Activated CD8-positive, alpha-beta memory T cell treated with anti-CD3 and anti-CD28 coated beads for 36 hours (primary cell): ENCODE results near the gene IGF1. TPM values are rescaled to one million over a fixed set of nuclear protein-coding genes. Genes with fewer than 3 reads are reported as not detected.

Experiments used
- CTCF ChIA-PET: fragments of 350-600 bp; sonication (Branson Sonifier 250); formaldehyde crosslinking; loops from one replicate; lab custom pipeline; 2021; ENCODE audit warnings: antibody characterized with exemption; lab: Charles Lee
- POLR2A ChIA-PET: fragments of 350-600 bp; sonication (Branson Sonifier 250); formaldehyde crosslinking; loops from one replicate; lab custom pipeline; 2021; ENCODE audit warnings: antibody characterized with exemption; lab: Charles Lee
- total RNA-seq, 2 experiments: library from RNA; stranded (reverse); gene quantifications; one replicate each; pipeline ENCODE4 v1.2.3, GENCODE V29; 2021

IGF1 gene
- under 1 TPM; 0.78 to 0.80 TPM for total RNA-seq

- ChIA-PET CTCF (no interaction called here), POLR2A (no interaction called here)
These were observed at the start of gene IGF1 for GRCh38 chr12:102480406-102480805. Gene IGF1, minus strand, starts transcription at chr12:102480563. Its CDS starts 182 bp downstream, at chr12:102480381.

GRCh38 chr12:102528111-102528510, 47.7 kb upstream of the IGF1 start:
- CTCF ChIA-PET: interaction anchor here (0.6 kb wide), 1 partner anchor 14 kb away, joined by 4 read pairs; no protein-coding TSS in a partner anchor
- POLR2A ChIA-PET: no interaction called here

GRCh38 chr12:102527171-102527720, 46.9 kb upstream of the IGF1 start:
- ChIA-PET POLR2A (no interaction called here), CTCF (no interaction called here)

GRCh38 chr12:102526656-102527055, 46.3 kb upstream of the IGF1 start:
- ChIA-PET CTCF (no interaction called here), POLR2A (no interaction called here)

- ChIA-PET POLR2A (no interaction called here), CTCF (no interaction called here)
These were observed 42.4 kb upstream of the IGF1 start for GRCh38 chr12:102522768-102523167.

- ChIA-PET POLR2A (no interaction called here), CTCF (no interaction called here)
These were observed 41.4 kb upstream of the IGF1 start for GRCh38 chr12:102521662-102522277.

- CTCF ChIA-PET: no interaction called here
These were observed 38.5 kb upstream of the IGF1 start for GRCh38 chr12:102518871-102519270.

GRCh38 chr12:102514696-102515095, 34.3 kb upstream of the IGF1 start:
- ChIA-PET POLR2A (no interaction called here), CTCF (no interaction called here)

More at GRCh38 chr12:102518871-102519270, 38.5 kb upstream of the IGF1 start:
- POLR2A ChIA-PET: no interaction called here

GRCh38 chr12:102513739-102514138, 33.4 kb upstream of the IGF1 start:
- POLR2A ChIA-PET: no interaction called here
- CTCF ChIA-PET: no interaction called here

- POLR2A ChIA-PET: no interaction called here
- CTCF ChIA-PET: no interaction called here
These were observed 32.9 kb upstream of the IGF1 start for GRCh38 chr12:102513272-102513671.

GRCh38 chr12:102512523-102512922, 32.2 kb upstream of the IGF1 start:
- POLR2A ChIA-PET: no interaction called here
- CTCF ChIA-PET: no interaction called here

GRCh38 chr12:102511575-102511974, 31.2 kb upstream of the IGF1 start:
- ChIA-PET POLR2A (no interaction called here), CTCF (no interaction called here)

GRCh38 chr12:102510463-102510862, 30.1 kb upstream of the IGF1 start:
- ChIA-PET CTCF (no interaction called here), POLR2A (no interaction called here)

GRCh38 chr12:102510031-102510430, 29.7 kb upstream of the IGF1 start:
- CTCF ChIA-PET: no interaction called here

GRCh38 chr12:102509123-102509626, 28.8 kb upstream of the IGF1 start:
- ChIA-PET CTCF (no interaction called here), POLR2A (no interaction called here)

More at GRCh38 chr12:102510031-102510430, 29.7 kb upstream of the IGF1 start:
- POLR2A ChIA-PET: no interaction called here

GRCh38 chr12:102508052-102508451, 27.7 kb upstream of the IGF1 start:
- ChIA-PET POLR2A (no interaction called here), CTCF (no interaction called here)

GRCh38 chr12:102507301-102507700, 26.9 kb upstream of the IGF1 start:
- ChIA-PET POLR2A (no interaction called here), CTCF (no interaction called here)

- ChIA-PET CTCF (no interaction called here), POLR2A (no interaction called here)
These were observed 24.5 kb upstream of the IGF1 start for GRCh38 chr12:102504871-102505270.

GRCh38 chr12:102504280-102504679, 23.9 kb upstream of the IGF1 start:
- CTCF ChIA-PET: no interaction called here
- POLR2A ChIA-PET: no interaction called here

- ChIA-PET CTCF (no interaction called here), POLR2A (no interaction called here)
These were observed 23.5 kb upstream of the IGF1 start for GRCh38 chr12:102503831-102504230.

- POLR2A ChIA-PET: no interaction called here
- CTCF ChIA-PET: no interaction called here
These were observed 22.8 kb upstream of the IGF1 start for GRCh38 chr12:102503056-102503681.
